Stimulated activated naive CD8-positive, alpha-beta T cell treated with anti-CD3 and anti-CD28 coated beads, Interleukin-15, Interleukin-2, amounts not matched to agents 100 U/mL and 50 U/mL, for 24 hours (primary cell): ENCODE data around the gene FGF19.

Source experiments
- ATAC-seq: fragments of 150-1000 bp; cut with Tn5 transposase; one replicate; pipeline ENCODE4 v1.10.0; 2021
- DNase-seq: peaks from one replicate; pipeline ENCODE4 v3.0.0; 2021

The FGF19 gene

GRCh38 chr11:69655479-69656428, 48.1 kb downstream of the FGF19 start:
- DNase-seq (no peak), ATAC-seq (no peak)

GRCh38 chr11:69654660-69655478, 49.0 kb downstream of the FGF19 start:
- ATAC-seq: no peak
- no peak for DNase-seq

GRCh38 chr11:69654001-69654659, 49.7 kb downstream of the FGF19 start:
- DNase-seq: no peak
- no peak for ATAC-seq

GRCh38 chr11:69653406-69653960, 50.3 kb downstream of the FGF19 start:
- DNase-seq: no peak
- ATAC-seq: no peak

- DNase-seq (no peak), ATAC-seq (no peak)
Observed at GRCh38 chr11:69652999-69653398, 50.8 kb downstream of the FGF19 start.

- no peak for ATAC-seq
Observed at GRCh38 chr11:69651834-69652620, 51.8 kb downstream of the FGF19 start.

GRCh38 chr11:69650832-69651344, 52.9 kb downstream of the FGF19 start:
- DNase-seq: no peak
- ATAC-seq: no peak

More at GRCh38 chr11:69651834-69652620, 51.8 kb downstream of the FGF19 start:
- DNase-seq: no peak

GRCh38 chr11:69650081-69650831, 53.6 kb downstream of the FGF19 start:
- DNase-seq (no peak), ATAC-seq (no peak)

- no peak for ATAC-seq
- no peak for DNase-seq
Observed at GRCh38 chr11:69649576-69649900, 54.3 kb downstream of the FGF19 start.

- no peak for ATAC-seq
- no peak for DNase-seq
Observed at GRCh38 chr11:69648679-69649575, 54.9 kb downstream of the FGF19 start.
